Fibroblast of skin of left biceps (primary cell): ENCODE measurements around the gene MYL10.
"Not testable (repeated sequence)": the region's sequence is repeated elsewhere in the genome, so short reads cannot be mapped to it uniquely, and the experiment has no call there.

Experiments
- DNase-seq, 2 experiments: peaks; one replicate each; pipeline ENCODE4 v3.0.0-alpha.2; 2013; ENCODE audit warnings: low read depth in 2 of 2

MYL10 gene

GRCh38 chr7:101618916-101619315 is 10.2 kb downstream of the MYL10 start:
- no peak for DNase-seq

GRCh38 chr7:101618207-101618839 is 10.8 kb downstream of the MYL10 start:
- no peak for DNase-seq

- no peak for DNase-seq
These were observed 11.5 kb downstream of the MYL10 start for GRCh38 chr7:101617451-101618206.

GRCh38 chr7:101615446-101615845 is 13.7 kb downstream of the MYL10 start:
- no peak for DNase-seq

- no peak for DNase-seq
These were observed 14.2 kb downstream of the MYL10 start for GRCh38 chr7:101614939-101615302.

GRCh38 chr7:101614098-101614938 is 14.8 kb downstream of the MYL10 start:
- DNase-seq, result no peak

- no peak for DNase-seq
These were observed 16.1 kb downstream of the MYL10 start for GRCh38 chr7:101612885-101613515.

GRCh38 chr7:101608772-101609713 is 20.1 kb downstream of the MYL10 start:
- no peak for DNase-seq

GRCh38 chr7:101606498-101606923 is 22.6 kb downstream of the MYL10 start:
- DNase-seq, result no peak

GRCh38 chr7:101605611-101606497 is 23.2 kb downstream of the MYL10 start:
- DNase-seq, result no peak

GRCh38 chr7:101604934-101605332 is 24.2 kb downstream of the MYL10 start:
- not testable (repeated sequence) for DNase-seq

- no peak for DNase-seq
These were observed 24.7 kb downstream of the MYL10 start for GRCh38 chr7:101604331-101604933.

GRCh38 chr7:101602484-101603241 is 26.4 kb downstream of the MYL10 start:
- peak in 1 of 2 experiments; percentile 17 for DNase-seq

GRCh38 chr7:101602082-101602481 is 27.0 kb downstream of the MYL10 start:
- DNase-seq, result no peak

GRCh38 chr7:101599787-101600186 is 29.3 kb downstream of the MYL10 start:
- DNase-seq, result no peak

GRCh38 chr7:101598986-101599771 is 29.9 kb downstream of the MYL10 start:
- DNase-seq, result no peak

GRCh38 chr7:101598422-101598985 is 30.6 kb downstream of the MYL10 start:
- DNase-seq, result no peak

- DNase-seq, result no peak
These were observed 31.2 kb downstream of the MYL10 start for GRCh38 chr7:101597941-101598340.
